Caco-2 (cell line): ENCODE results near the gene TRAPPC11. TPM values are rescaled to one million over a fixed set of nuclear protein-coding genes. Genes with fewer than 3 reads are reported as not detected.

Experiments
- Bru-seq: library from RNA; stranded (reverse); fragments of 400-500 nt; gene quantifications from one replicate; lab custom pipeline; 2021; lab: Mats Ljungman, UMichigan
- BruChase-seq, 2 experiments: library from RNA; stranded (reverse); fragments of 400-500 nt; gene quantifications; one replicate each; lab custom pipeline; 2021; lab: Mats Ljungman, UMichigan
- BruUV-seq: library from RNA; stranded (reverse); fragments of 400-500 nt; replicated peaks from 2 replicates; lab custom pipeline; 2021; lab: Mats Ljungman, UMichigan
- CTCF ChIA-PET: fragments of 300-600 bp; sonication (Branson Sonifier 250); formaldehyde crosslinking; loops from one replicate; lab custom pipeline; 2022; ENCODE audit warnings: antibody characterized with exemption; lab: Charles Lee
- POLR2A ChIA-PET: fragments of 300-600 bp; sonication (Branson Sonifier 250); formaldehyde crosslinking; loops from one replicate; lab custom pipeline; 2022; ENCODE audit warnings: antibody characterized with exemption; lab: Charles Lee
- DNase-seq, 2 experiments: peaks; one replicate each; pipeline versions ENCODE4 v3.0.0 to v3.0.0-alpha.2; 2020 to 2022
- H3K27me3 ChIP-seq: replicated peaks from 2 replicates; pipeline ENCODE4 v1.6.0; 2011; ENCODE audit warnings: low read length; ENCODE audit not compliant: control insufficient read depth, insufficient read depth
- H3K36me3 ChIP-seq: 2 replicates; pipeline ENCODE4 v1.5.1; 2011; ENCODE audit warnings: low read length; ENCODE audit not compliant: control insufficient read depth, insufficient read depth
- H3K4me1 ChIP-seq: fragments of 250-450 bp; sonication (Bioruptor Pico); 2 replicates; pipeline ENCODE4 v1.5.1; 2020; ENCODE audit warnings: mild to moderate bottlenecking
- H3K4me3 ChIP-seq: 2 replicates; pipeline ENCODE4 v1.5.1; 2011; ENCODE audit warnings: low read depth, mild to moderate bottlenecking, control low read depth, low read length
- H3K9me3 ChIP-seq: fragments of 250-450 bp; sonication (Bioruptor Pico); 2 replicates; pipeline ENCODE4 v1.5.1; 2020; ENCODE audit warnings: mild to moderate bottlenecking, moderate library complexity
- H3K27ac Mint-ChIP-seq: one replicate; pipeline ENCODE4 v1.8.0; 2022; ENCODE audit warnings: mixed read lengths; ENCODE audit not compliant: unreplicated experiment
- H3K27me3 Mint-ChIP-seq: one replicate; pipeline ENCODE4 v1.8.0; 2022; ENCODE audit warnings: mixed read lengths; ENCODE audit not compliant: insufficient read depth, unreplicated experiment
- H3K36me3 Mint-ChIP-seq: one replicate; pipeline ENCODE4 v1.8.0; 2022; ENCODE audit warnings: mild to moderate bottlenecking, mixed read lengths; ENCODE audit not compliant: insufficient read depth, unreplicated experiment
- H3K4me1 Mint-ChIP-seq: one replicate; pipeline ENCODE4 v1.8.0; 2022; ENCODE audit warnings: low read depth, mixed read lengths; ENCODE audit not compliant: unreplicated experiment
- H3K4me3 Mint-ChIP-seq: one replicate; pipeline ENCODE4 v1.8.0; 2022; ENCODE audit warnings: mild to moderate bottlenecking, moderate library complexity, mixed read lengths; ENCODE audit not compliant: unreplicated experiment
- H3K9me3 Mint-ChIP-seq: one replicate; pipeline ENCODE4 v1.8.0; 2022; ENCODE audit warnings: mixed read lengths; ENCODE audit not compliant: unreplicated experiment
- intact Hi-C: fragments of 100-400 bp; cut with micrococcal nuclease; formaldehyde crosslinking; loops from one replicate; pipeline ENCODE4 v1.10.0; 2022; ENCODE audit not compliant: unreplicated experiment
- long read RNA-seq: library from polyadenylated mRNA; stranded (forward); transcript quantifications from one replicate; pipeline ENCODE4 v2.0.0, GENCODE V29; 2022
- total RNA-seq: library from RNA; stranded (reverse); gene quantifications from 2 replicates; pipeline ENCODE4 v1.2.3, GENCODE V29; 2022
- TF ChIP-seq, protein P1 (sequence below), 2 experiments: fragments of 200-600 bp in 1 of 2; IDR thresholded peaks; 1 replicate in 1 of 2; 2 replicates in 1 of 2; pipeline versions ENCODE4 v1.5.1 to v1.8.0; 2011 to 2022; ENCODE audit warnings: antibody characterized with exemption in 1 of 2, control low read depth in 1 of 2, inconsistent platforms in 1 of 2, low read depth in 1 of 2, low read length in 1 of 2, mild to moderate bottlenecking in 1 of 2, moderate library complexity in 1 of 2; ENCODE audit not compliant: insufficient read depth in 1 of 2, severe bottlenecking in 1 of 2, unreplicated experiment in 1 of 2

The TRAPPC11 gene
- total RNA-seq, result 23.2 and 25.7 TPM in 2 replicates
- percentile 73 among the genes with signal in this experiment for Bru-seq, nascent RNA
- BruChase-seq, experiment 1, labeled RNA remaining after a 2-hour chase, result percentile 71 among the genes with signal in this experiment
- percentile 75 among the genes with signal in this experiment for BruChase-seq, experiment 2, labeled RNA remaining after a 6-hour chase
- long read RNA-seq, full-length matches to known transcripts, result 6 of 9 reads
- long read RNA-seq, partial matches to known transcripts, result 2 of 9 reads
- long read RNA-seq, other reads (novel, unspliced or antisense), result 1 of 9 reads

DNA sequence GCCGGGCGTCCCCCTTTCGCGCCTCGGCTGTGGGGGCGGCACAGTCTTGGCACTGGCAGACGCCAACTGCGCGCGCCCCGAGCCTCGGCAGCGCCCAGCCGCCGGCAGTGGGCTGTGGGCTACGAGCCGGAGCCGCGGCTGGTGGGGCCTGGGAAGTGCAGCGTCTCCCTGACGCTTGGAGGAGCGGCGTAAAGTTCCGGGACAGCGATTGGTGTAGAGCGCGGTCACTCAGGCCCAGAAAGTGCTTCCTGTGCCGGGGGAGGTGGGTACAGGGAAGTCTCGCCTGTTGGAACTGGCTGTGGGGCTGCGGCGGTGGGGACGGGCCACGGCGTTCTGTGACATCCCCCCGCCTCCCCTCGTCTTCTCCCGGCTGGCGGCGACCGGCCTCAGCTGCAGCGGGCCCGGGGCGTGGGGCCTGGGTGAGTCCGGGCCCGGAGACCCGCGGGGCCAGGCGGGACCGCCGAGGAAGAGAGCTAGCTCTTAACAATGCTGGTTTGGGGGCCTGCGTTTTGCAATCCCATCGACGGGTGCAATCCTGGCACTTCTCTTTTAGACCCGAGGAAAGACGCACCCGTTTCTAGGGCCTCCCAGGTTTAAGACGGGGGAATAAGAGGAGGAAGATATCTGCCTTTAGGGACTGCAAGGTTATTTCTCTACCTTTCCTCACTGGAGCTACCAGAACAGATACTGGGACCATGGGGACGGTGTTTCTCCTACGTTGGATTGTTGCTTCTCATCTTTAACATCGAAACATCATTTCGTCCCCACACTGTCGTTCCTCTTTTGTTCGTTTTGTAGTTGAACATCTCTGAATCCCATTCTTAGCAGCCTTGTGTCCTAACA lies at the start of gene TRAPPC11, which contains the start of gene RWDD4:
TSS of gene TRAPPC11 (plus strand) at position 265 of the 843 bp plus-strand sequence. CDS start 4,575 bp downstream, outside the sequence.
TSS of gene RWDD4 (minus strand) at position 157 of the 843 bp plus-strand sequence. CDS start 233 bp downstream, outside the sequence.
- no TSS peak for BruUV-seq
- H3K36me3 ChIP-seq, result no peaks in the 10 kb centered on the region
- H3K9me3 ChIP-seq, result no peaks in the 10 kb centered on the region
- intact Hi-C loops, result loop anchor here (1.0 kb wide), 1 partner anchor 155 kb away; no protein-coding TSS in a partner anchor
- H3K27me3 ChIP-seq, result no peaks in the 10 kb centered on the region
- H3K4me1 Mint-ChIP-seq, result no peaks in the 10 kb centered on the region
- TF ChIP-seq, protein P1, sequence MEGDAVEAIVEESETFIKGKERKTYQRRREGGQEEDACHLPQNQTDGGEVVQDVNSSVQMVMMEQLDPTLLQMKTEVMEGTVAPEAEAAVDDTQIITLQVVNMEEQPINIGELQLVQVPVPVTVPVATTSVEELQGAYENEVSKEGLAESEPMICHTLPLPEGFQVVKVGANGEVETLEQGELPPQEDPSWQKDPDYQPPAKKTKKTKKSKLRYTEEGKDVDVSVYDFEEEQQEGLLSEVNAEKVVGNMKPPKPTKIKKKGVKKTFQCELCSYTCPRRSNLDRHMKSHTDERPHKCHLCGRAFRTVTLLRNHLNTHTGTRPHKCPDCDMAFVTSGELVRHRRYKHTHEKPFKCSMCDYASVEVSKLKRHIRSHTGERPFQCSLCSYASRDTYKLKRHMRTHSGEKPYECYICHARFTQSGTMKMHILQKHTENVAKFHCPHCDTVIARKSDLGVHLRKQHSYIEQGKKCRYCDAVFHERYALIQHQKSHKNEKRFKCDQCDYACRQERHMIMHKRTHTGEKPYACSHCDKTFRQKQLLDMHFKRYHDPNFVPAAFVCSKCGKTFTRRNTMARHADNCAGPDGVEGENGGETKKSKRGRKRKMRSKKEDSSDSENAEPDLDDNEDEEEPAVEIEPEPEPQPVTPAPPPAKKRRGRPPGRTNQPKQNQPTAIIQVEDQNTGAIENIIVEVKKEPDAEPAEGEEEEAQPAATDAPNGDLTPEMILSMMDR (IDR thresholded peaks at IDR 0.05; ENCODE audit: insufficient read depth in 1 of 2, low read depth in 1 of 2, low read length in 1 of 2, severe bottlenecking in 1 of 2, unreplicated experiment in 1 of 2), result no peak
- peak within 1 kb of the TSS; percentile 69 for H3K4me3 ChIP-seq
- peak; percentile 97 to 99 for DNase-seq
- ChIA-PET CTCF (interaction anchor here (1.2 kb wide), 1 partner anchor 155 kb away, joined by 3 read pairs; no protein-coding TSS in a partner anchor), POLR2A (interaction anchor here (0.6 to 0.9 kb wide), 2 partner anchors 63 to 166 kb away, joined by 3 read pairs; no protein-coding TSS in a partner anchor)
- no peaks in the 10 kb centered on the region for H3K27me3 Mint-ChIP-seq
- peaks cover 8% of the 10 kb centered on the region for H3K36me3 Mint-ChIP-seq
- H3K4me3 Mint-ChIP-seq, result peak within 1 kb of the TSS; percentile 84
- H3K9me3 Mint-ChIP-seq, result no peaks in the 10 kb centered on the region
- peak within 1 kb of the TSS; percentile 89 for H3K27ac Mint-ChIP-seq
- H3K4me1 ChIP-seq, result peaks cover 10% of the 10 kb centered on the region; the same call in 1 of the 2 replicates

DNA sequence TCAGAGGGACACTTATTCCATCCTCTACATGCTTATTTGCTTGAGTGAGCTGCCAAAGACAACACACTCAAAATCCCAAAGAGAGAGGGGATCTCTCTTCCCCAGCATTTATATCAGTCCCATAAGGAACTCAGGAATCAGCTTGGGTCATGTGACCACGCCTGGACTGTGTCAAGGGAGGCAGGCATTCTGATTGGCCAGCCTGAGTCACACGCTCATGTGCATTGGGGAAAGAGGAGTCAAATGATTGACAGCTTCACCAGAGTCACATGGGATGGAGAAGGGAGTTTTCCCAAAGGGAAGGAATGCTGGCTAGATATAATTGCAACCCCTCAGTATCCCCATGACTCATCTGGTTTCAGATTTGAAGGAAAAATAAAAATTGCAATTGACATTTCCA lies 49.1 kb upstream of the TRAPPC11 start:
- H3K9me3 ChIP-seq, result no peaks in the 10 kb centered on the region
- H3K4me3 ChIP-seq, result no peak overlapping the region
- DNase-seq, result peak in 1 of 2 experiments; percentile 57
- H3K27me3 ChIP-seq, result no peaks in the 10 kb centered on the region
- H3K27ac Mint-ChIP-seq, result no peak overlapping the region
- POLR2A ChIA-PET, result no interaction called here
- H3K4me1 ChIP-seq, result no peaks in the 10 kb centered on the region; the same call in 1 of the 2 replicates
- no peak overlapping the region for H3K4me3 Mint-ChIP-seq
- no peaks in the 10 kb centered on the region for H3K36me3 Mint-ChIP-seq
- CTCF ChIA-PET, result interaction anchor here (1.2 kb wide), 1 partner anchor 9 kb away, joined by 3 read pairs; no protein-coding TSS in a partner anchor
- H3K36me3 ChIP-seq, result no peaks in the 10 kb centered on the region
- TF ChIP-seq, protein P1 (IDR thresholded peaks at IDR 0.05; ENCODE audit: insufficient read depth in 1 of 2, low read depth in 1 of 2, low read length in 1 of 2, severe bottlenecking in 1 of 2, unreplicated experiment in 1 of 2), result no peak
- H3K4me1 Mint-ChIP-seq, result peaks cover 9% of the 10 kb centered on the region
- no TSS peak for BruUV-seq
- H3K27me3 Mint-ChIP-seq, result no peaks in the 10 kb centered on the region
- no peaks in the 10 kb centered on the region for H3K9me3 Mint-ChIP-seq
- intact Hi-C loops, result no loop called here

DNA sequence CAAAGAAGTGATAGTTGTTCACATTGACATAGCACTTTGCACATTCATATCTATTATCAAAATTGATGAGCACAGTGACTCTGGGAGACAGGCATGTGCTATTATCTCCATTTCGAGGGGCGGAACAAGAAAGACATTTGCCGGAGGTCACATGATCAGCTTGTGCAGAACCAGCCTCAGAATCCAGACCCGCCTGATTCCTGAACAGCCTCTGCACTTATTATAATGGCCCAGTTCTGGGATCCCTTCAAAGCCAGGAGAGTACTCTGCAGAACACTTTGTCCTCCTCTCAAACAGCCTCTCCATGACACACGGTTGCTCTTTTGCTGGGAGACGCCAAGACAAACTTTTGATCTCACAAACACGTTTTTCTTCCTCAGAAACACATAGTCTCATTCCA lies 48.5 kb upstream of the TRAPPC11 start:
- H3K36me3 ChIP-seq, result no peaks in the 10 kb centered on the region
- H3K27ac Mint-ChIP-seq, result peak overlapping the region; percentile 61
- DNase-seq, result no peak
- CTCF ChIA-PET, result interaction anchor here (1.2 kb wide), 1 partner anchor 8 kb away, joined by 3 read pairs; no protein-coding TSS in a partner anchor
- BruUV-seq, result no TSS peak
- no peaks in the 10 kb centered on the region for H3K27me3 ChIP-seq
- H3K4me3 ChIP-seq, result no peak overlapping the region
- intact Hi-C loops, result no loop called here
- TF ChIP-seq, protein P1 (IDR thresholded peaks at IDR 0.05; ENCODE audit: insufficient read depth in 1 of 2, low read depth in 1 of 2, low read length in 1 of 2, severe bottlenecking in 1 of 2, unreplicated experiment in 1 of 2), result no peak
- H3K4me1 ChIP-seq, result no peaks in the 10 kb centered on the region; the same call in 1 of the 2 replicates
- no peaks in the 10 kb centered on the region for H3K9me3 ChIP-seq
- no peaks in the 10 kb centered on the region for H3K36me3 Mint-ChIP-seq
- no peaks in the 10 kb centered on the region for H3K27me3 Mint-ChIP-seq
- H3K4me1 Mint-ChIP-seq, result peaks cover 9% of the 10 kb centered on the region
- POLR2A ChIA-PET, result no interaction called here
- H3K4me3 Mint-ChIP-seq, result no peak overlapping the region
- no peaks in the 10 kb centered on the region for H3K9me3 Mint-ChIP-seq
